Lower leg skin (tissue), 3 donors: ENCODE results near the gene P4HA1.

ENCODE experiments used
- CTCF ChIP-seq, 3 donors: fragments of 450-650 bp; IDR thresholded peaks; one replicate each; pipeline ENCODE4 v1.5.1; 2016; ENCODE audit warnings: antibody characterized with exemption in 3 of 3, mild to moderate bottlenecking in 3 of 3, moderate library complexity in 2 of 3
- POLR2A ChIP-seq, 2 donors: fragments of 450-650 bp; IDR thresholded peaks; one replicate each; pipeline ENCODE4 v1.6.1; 2016 to 2017; ENCODE audit warnings: antibody characterized with exemption in 2 of 2, mild to moderate bottlenecking in 1 of 2, moderate library complexity in 1 of 2

- TF ChIP-seq POLR2A (IDR thresholded peaks at IDR 0.05) (no peak), CTCF (IDR thresholded peaks at IDR 0.05) (no peak)
Measured at GRCh38 chr10:73110345-73110849, 13.7 kb upstream of the P4HA1 start, which contains the start of gene NUDT13.
